GM18858 (cell line): Measurements from ENCODE around the gene ADAM12.

ENCODE experiments used
- ATAC-seq: cut with Tn5 transposase; IDR thresholded peaks from one replicate; pipeline ENCODE4 v1.9.1; 2021; ENCODE audit not compliant: unreplicated experiment

Gene ADAM12

DNA sequence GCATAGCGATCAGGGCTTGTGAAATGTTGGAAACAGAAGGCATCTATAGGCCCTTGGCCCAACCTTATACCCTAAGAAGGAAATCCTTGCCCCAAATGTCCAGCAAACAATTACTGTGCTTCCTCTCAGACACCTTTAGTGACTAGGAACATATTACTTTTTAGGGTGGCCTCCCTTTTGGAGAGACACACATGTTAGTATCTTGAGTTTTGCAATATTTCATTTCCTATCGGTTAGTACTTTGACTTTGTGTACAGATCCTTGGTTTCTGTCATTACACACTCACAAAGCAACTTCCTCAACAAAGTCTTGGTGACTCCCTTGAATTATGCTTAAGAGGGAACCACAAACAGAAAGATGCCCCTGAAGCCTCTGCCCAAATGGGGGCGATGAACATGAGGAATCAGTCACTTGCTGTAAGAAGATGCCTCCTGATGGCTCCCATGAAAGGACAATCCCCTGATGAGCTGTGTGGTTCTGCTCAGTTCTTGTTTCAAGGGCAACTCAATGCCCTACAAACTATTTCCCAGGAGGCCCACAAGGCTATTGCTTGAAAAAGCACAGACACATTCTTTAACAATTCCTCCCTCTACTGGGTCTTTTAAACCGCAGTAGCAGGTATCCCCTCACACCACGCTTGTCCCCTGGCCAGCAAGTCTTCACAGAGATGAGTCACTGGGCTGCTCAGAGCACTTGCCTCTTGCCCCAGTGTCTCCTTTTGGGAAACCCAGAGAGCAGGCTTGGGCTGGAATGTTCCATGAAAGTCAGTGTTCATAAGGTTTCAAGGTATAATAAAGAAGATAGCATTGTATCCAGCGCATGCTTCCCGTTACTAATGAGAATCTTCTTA, 295.7 kb downstream of the ADAM12 start:
- ATAC-seq = no peak

DNA sequence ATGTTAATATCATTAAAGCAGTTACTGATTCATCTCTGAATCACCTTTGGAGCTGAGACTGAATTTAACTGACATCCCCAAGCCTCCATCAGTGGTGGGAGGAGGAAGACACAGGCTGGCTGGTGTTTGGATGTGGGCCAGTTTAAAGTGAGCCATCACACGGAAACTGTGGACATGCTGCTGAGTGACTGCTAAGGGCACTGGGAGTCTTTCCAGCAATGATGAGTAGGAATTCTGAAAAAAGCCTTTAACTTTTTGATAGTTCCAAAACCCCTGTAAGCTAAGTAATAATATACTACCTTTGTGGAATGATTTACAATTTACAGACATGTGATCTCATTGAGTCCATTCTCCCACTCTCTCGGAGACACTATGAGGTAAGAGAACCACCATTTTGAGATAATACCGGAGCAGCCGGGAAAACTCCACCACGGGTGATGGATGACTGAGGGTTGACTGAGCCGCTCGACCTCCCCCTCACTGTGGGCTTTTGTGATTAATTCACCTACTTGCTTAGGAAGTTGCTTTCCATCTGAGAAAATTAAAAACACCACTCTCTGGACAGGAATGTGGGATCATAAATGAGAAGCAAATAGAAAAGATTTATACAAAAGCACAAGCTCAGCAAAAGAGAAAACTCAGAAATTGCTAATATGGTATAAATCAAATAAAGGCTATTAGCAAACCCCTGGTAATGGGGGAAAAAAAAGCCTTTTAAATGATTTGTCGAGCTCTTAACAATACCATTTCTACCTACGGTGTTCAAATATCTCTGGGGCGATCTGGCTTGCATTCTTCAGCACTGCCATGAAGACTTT, 297.2 kb downstream of the ADAM12 start:
- ATAC-seq = no peak

GRCh38 chr10:126090443-126090842, 297.8 kb downstream of the ADAM12 start:
- no peak for ATAC-seq

GRCh38 chr10:126087796-126088505, 300.3 kb downstream of the ADAM12 start:
- no peak for ATAC-seq

DNA sequence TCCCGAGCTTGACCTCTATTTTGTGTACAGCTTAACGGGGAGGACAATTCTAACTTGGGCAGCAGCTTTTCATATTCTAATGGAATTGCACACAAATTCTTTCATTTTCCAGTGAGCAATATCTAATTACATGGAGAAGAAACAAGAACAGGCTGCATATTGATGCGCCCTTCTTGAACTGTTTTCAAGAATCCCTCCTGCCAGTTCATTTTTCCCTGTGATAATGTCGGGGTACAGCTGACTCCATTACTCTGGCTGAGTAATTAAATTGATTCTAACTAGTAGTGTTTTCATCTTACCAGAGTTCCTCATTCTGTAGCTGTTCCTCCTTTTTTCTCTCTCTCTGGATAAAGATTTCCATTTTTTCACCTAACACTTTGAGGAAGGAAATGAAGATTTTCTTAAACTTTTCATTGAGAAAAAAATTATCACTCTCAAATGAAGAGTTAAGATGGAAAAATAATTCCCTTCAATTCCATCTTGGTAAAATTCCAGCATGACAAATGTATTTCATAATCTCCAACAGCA, 301.1 kb downstream of the ADAM12 start:
- ATAC-seq = no peak

DNA sequence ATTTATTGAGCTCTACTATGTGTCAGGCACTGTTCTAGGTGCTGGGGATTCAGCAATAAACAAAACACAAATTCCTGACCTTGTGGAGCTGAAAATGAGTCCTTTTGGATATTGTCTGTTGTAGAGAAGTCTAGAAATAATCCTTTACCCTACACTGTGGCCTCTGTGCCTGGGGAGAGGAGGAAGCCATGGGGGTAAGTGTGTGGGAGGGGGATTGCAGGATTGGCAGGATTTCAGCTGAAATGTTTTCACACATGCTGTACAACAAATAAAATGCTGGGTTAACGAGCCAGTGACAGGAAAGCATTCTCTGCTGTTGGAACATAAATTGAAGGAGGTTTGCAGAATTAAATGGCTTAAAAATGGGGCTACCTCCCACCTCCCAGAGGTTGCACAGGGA, 302.5 kb downstream of the ADAM12 start:
- no peak for ATAC-seq

- ATAC-seq = no peak
These were observed 303.9 kb downstream of the ADAM12 start for GRCh38 chr10:126084369-126084768.

- ATAC-seq = no peak
These were observed 305.3 kb downstream of the ADAM12 start for GRCh38 chr10:126083009-126083408.

DNA sequence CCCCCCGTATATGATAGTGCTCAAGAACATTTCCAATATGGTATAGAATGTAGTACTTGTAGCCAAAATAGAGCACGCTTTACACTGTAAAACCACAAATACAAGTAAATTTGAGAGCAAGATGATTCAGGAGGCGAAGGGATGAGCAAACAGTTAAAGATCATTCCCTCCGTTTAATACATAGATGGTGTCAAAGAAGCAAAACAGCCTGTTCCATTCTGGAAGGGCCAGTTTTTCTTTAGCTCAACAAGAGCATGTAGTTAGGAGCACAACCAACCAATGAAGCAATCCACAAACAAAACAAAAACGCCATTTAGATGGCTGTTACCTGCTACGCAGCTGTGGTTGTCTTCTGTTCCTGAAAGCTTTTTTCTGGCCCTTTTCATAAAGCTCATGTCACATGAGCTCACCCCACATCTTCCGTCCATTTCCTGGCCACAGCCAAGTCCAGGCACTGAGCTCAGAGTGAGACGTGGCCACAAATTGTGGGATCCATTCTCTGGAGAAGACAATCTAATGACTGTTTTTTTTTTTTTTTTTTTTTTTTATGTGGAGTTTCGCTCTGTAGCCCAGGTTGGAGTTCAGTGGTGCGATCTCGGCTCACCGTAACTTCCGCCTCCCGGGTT, 306.3 kb downstream of the ADAM12 start:
- ATAC-seq = no peak

GRCh38 chr10:126080879-126081411, 307.3 kb downstream of the ADAM12 start:
- no peak for ATAC-seq

DNA sequence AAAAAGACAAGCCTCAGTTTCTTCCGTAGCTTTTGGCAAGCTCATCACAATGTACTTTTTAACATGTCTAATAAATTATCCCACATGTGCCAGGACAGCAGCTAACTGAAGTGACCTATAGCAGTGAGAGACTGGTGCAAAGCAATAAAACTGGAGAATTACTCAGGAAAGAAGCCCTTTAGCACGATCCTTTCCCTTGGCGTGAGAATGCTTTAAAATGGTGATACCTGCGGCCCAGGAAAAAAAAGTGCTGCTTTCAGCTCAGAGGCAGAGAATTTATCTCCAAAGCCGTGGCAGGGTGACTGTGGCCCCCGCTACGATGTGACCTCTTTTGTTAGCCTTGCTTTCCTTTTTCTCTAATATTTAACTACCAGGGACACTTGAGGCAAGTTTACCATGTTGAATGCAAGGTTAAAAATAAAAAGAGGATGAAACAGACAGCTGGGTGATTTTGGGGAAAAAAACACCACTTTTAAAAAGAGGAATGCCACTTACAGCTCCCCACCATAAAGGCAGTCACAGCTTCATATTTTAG, 307.9 kb downstream of the ADAM12 start:
- ATAC-seq = no peak

DNA sequence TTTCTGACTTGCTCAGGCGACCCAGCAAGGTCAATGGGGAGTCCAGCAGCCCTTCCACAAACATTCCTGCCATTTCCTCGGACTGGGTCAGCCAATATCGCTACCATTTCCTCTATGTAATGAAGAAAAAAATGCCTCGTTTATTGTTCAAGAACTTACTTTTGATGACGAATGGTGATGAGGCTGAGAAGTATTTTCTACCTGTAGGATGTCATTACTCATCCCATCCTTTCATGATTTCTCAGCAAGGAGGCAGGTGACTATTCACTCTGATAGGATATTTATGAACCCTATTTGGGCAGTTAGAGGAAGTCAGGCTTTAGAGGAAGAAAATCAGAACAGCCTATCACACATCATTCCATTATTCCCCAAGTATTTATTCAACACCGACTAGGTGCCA, 313.3 kb downstream of the ADAM12 start:
- ATAC-seq = no peak

GRCh38 chr10:126074291-126074690, 314.0 kb downstream of the ADAM12 start:
- no peak for ATAC-seq

GRCh38 chr10:126073606-126074005, 314.7 kb downstream of the ADAM12 start:
- no peak for ATAC-seq

DNA sequence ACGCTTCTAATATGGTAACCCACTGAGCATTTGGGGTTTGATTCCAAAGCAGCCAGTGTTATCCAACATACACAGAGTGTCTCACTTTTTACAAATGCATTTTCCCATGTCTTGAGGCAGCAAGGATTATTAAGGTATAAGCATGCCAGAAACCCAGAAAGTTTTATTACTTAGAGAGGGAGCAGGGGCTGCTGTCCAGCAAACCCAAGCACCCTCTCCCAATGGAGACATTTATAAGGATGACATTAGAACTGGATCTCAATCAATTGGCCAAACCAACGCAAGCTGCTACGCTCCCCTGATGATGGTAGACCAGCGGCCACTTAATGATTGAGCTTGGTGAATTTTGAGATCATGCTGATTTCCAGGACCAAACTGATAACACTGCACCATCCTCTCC, 315.7 kb downstream of the ADAM12 start:
- no peak for ATAC-seq

DNA sequence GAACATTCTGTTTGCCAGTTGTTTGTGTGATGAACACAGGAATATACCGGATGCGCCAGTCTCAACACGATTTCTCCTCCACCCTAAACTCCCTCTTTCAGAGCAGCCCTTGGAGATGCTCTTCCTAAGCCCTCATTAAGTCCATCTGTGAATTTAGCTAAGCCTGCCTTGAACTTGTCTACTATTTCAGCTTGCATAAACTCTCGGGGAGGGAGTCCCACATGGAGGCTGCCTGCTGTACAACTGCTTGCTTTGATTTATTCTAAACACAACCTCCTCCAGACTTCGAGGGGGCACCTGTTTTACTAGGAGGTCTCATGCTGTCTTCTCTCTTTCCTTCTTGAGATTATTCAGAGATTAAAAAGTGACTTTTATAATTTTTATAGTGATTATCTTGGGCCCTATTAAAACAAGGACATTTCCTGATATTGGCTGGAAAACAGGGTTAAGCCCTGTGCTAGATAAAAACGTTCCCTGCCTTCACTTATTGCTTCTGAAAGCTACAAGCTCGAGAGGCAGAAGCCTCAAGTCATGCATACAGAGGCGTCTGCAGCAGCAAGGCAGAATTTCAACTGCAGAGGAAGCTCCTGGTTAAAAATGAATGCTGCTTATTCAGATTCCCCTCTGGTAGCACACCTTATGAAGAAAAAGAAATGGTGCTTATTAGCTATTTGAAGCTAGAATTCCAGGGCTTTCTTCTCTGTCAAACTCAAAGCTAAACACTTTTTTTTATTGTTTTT, 317.6 kb downstream of the ADAM12 start:
- no peak for ATAC-seq

GRCh38 chr10:126068322-126068721, 320.0 kb downstream of the ADAM12 start:
- no peak for ATAC-seq

- no peak for ATAC-seq
These were observed 321.8 kb downstream of the ADAM12 start for GRCh38 chr10:126066456-126066855.

- no peak for ATAC-seq
These were observed 322.4 kb downstream of the ADAM12 start for GRCh38 chr10:126065751-126066377.
